ENCODE results near the gene NELFB. TPM values are rescaled to one million over a fixed set of nuclear protein-coding genes. Genes with fewer than 3 reads are reported as not detected.
A peak's percentile ranks its signal among the peaks of the same experiment; 100 is the strongest.
"Not testable (repeated sequence)": the region's sequence is repeated elsewhere in the genome, so short reads cannot be mapped to it uniquely, and the experiment has no call there.

Gene NELFB
- polyA plus RNA-seq, 4 donors: 34.7 to 62.5 (median 40.1) TPM

DNA sequence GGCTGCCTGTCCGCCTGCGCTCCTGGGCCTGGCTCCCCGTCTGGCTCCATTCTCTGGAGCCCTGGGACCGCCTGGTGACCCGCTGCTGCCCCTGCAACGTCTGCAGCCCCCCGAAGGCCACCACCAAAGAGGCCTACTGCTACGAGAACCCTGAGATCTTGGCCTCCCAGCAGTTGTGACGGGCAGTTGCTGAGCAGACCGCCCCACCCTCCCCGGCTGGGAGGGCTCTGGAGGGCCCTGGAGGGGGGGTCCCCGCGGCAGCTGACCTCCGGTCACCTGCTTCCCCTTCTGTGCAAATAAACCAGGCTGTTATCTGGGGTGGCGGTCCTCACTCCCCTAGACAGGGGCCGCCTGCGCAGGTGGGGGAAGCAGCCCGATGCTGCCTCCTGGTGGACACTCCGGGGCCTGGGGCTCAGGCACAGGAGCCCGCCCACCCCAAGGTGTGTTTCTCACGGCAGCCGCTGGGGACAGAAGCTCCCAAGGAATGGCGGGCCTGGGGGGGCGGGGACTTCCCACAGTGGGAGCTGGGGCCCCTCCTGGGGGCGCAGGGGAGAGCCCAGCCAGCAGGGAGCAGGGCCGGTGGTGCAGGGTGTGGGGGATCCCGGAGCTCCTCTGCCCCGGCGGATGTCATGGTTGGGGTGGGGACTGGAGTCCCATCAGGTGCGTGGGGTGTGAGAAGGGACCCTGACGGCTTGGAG is 18.7 kb upstream of the NELFB start:
- DNase-seq: peak; percentile 85 to 99
- H3K4me1 ChIP-seq (ENCODE audit: control insufficient read depth in 3 of 3, insufficient read depth in 2 of 3, low read depth in 1 of 3, low read length in 2 of 3): peaks cover 0 to 58% (median 3%) of the 10 kb centered on the region in 3 donors
- FAIRE-seq: no peak

DNA sequence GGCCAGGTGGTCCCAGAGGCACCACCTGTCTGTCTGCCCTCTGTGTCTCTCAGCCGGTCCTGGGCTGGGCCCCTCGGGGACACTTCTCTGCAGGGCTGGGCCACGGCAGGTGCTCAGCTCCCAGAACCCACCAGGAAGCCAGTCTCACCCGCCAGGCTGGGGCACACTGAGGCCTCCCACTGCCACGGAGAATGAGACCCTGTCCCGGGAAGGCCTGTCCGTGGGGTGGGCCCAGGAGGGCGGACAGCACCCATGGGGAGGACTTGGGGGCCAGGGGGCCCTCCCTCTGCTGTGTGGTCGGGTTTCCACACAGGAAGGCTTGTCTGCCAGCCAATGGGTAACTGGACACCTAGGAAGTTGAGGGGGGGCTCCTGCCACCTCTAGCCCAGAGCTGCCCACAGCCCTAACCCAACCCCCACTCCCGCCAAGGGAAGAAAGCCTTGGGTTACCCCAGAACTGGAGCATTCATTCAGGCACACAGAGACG is 18.1 kb upstream of the NELFB start:
- 25 to 35% (median 30%) methylated on average over 10 to 11 of the region's 11 CpGs for WGBS, 3 donors
- Histone ChIP-seq H3K36me3 (ENCODE audit: control insufficient read depth in 3 of 3, insufficient read depth in 2 of 3, low read depth in 1 of 3, low read length in 3 of 3) (peaks cover 0 to 51% (median under 1%) of the 10 kb centered on the region in 3 donors), H3K27me3 (ENCODE audit: control insufficient read depth in 3 of 3, insufficient read depth in 3 of 3, low read length in 3 of 3) (no peaks in the 10 kb centered on the region), H3K4me1 (ENCODE audit: control insufficient read depth in 3 of 3, insufficient read depth in 2 of 3, low read depth in 1 of 3, low read length in 2 of 3) (peaks cover 0 to 52% (median 3%) of the 10 kb centered on the region in 3 donors), H3K27ac (ENCODE audit: low read depth in 1 of 3, low read length in 2 of 3) (peak overlapping the region in 1 of 3 donors; percentile 76), H3K9me3 (ENCODE audit: control insufficient read depth in 2 of 2, insufficient read depth in 1 of 2, low read depth in 1 of 2, low read length in 1 of 2) (no peaks in the 10 kb centered on the region), H3K4me3 (ENCODE audit: low read depth in 1 of 3, low read length in 3 of 3) (peak overlapping the region in 1 of 3 donors; percentile 73)
- DNase-seq (no peak), FAIRE-seq (no peak)

More for the DNA sequence above, 18.7 kb upstream of the NELFB start:
- Histone ChIP-seq H3K27ac (ENCODE audit: low read depth in 1 of 3, low read length in 2 of 3) (peak overlapping the region in 1 of 3 donors; percentile 90), H3K9me3 (ENCODE audit: control insufficient read depth in 2 of 2, insufficient read depth in 1 of 2, low read depth in 1 of 2, low read length in 1 of 2) (no peaks in the 10 kb centered on the region), H3K27me3 (ENCODE audit: control insufficient read depth in 3 of 3, insufficient read depth in 3 of 3, low read length in 3 of 3) (no peaks in the 10 kb centered on the region), H3K36me3 (ENCODE audit: control insufficient read depth in 3 of 3, insufficient read depth in 2 of 3, low read depth in 1 of 3, low read length in 3 of 3) (peaks cover 0 to 53% (median 0%) of the 10 kb centered on the region in 3 donors), H3K4me3 (ENCODE audit: low read depth in 1 of 3, low read length in 3 of 3) (peak overlapping the region in 1 of 3 donors; percentile 73)
- 4 to 18% (median 9%) methylated on average over 19 to 31 of the region's 31 CpGs for WGBS, 3 donors

DNA sequence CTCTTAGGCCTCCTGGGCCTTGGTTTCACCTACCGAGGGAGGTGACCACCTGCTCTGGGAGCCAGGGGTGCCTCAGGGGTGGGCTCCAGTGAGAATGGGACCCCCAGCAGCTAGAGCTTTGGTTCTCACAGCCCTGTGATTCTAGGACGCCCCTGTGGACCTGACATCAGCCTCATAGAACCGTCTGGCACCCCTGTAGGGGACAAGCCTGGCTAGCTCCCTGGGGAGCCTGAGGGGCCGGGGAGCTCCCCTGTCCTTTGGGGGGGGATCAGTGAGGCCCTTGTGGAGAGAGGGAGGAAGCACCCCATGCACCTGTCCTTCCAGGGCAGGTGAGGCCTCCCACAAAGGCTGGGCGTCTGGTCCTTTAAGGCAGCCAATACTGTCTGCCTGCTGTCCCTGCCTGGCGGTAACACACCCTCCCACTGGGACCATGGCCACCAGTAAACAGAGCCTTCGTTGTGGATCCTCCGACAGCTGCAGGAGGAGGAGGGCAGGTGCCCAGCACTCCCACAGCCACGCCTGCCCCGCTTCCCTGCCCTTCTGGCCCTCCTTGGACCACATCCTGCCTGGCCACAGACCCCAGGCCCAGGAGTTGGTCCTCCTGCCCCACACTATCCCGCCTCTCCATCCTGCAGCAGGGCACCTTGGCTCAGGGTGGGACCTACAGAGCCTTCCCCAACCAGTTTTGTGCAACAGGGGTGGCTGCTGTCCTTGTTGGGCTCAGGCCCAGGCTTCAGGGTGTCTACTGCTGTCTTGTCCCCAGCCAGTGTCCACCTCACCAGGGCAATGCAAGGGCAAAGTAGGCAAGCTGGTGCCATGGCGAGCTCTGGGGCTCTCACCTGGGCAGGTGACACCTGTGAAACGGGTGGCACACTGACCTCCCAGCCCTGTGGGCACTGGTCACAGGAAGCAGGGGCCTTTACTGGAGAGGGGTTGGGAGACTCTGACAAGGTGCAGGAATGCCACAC is 17.1 kb upstream of the NELFB start:
- DNase-seq (peak; percentile 70 to 76), FAIRE-seq (no peak)
- Histone ChIP-seq H3K9me3 (ENCODE audit: control insufficient read depth in 2 of 2, insufficient read depth in 1 of 2, low read depth in 1 of 2, low read length in 1 of 2) (no peaks in the 10 kb centered on the region), H3K27me3 (ENCODE audit: control insufficient read depth in 3 of 3, insufficient read depth in 3 of 3, low read length in 3 of 3) (no peaks in the 10 kb centered on the region), H3K4me1 (ENCODE audit: control insufficient read depth in 3 of 3, insufficient read depth in 2 of 3, low read depth in 1 of 3, low read length in 2 of 3) (peaks cover 0 to 56% (median 7%) of the 10 kb centered on the region in 3 donors), H3K4me3 (ENCODE audit: low read depth in 1 of 3, low read length in 3 of 3) (no peak overlapping the region), H3K27ac (ENCODE audit: low read depth in 1 of 3, low read length in 2 of 3) (peak overlapping the region; percentile 27 to 76 (median 64)), H3K36me3 (ENCODE audit: control insufficient read depth in 3 of 3, insufficient read depth in 2 of 3, low read depth in 1 of 3, low read length in 3 of 3) (peaks cover 3 to 51% (median 6%) of the 10 kb centered on the region in 3 donors)
- 19 to 61% (median 43%) methylated on average over 13 of the region's 13 CpGs for WGBS, 3 donors

GRCh38 chr9:137239541-137240200 is 15.5 kb upstream of the NELFB start:
- not testable (repeated sequence) for DNase-seq; H3K9me3 ChIP-seq (ENCODE audit: control insufficient read depth in 2 of 2, insufficient read depth in 1 of 2, low read depth in 1 of 2, low read length in 1 of 2); FAIRE-seq; H3K27me3 ChIP-seq (ENCODE audit: control insufficient read depth in 3 of 3, insufficient read depth in 3 of 3, low read length in 3 of 3)
- Histone ChIP-seq H3K4me3 (ENCODE audit: low read depth in 1 of 3, low read length in 3 of 3) (peak overlapping the region; percentile 62 to 71 (median 65)), H3K36me3 (ENCODE audit: control insufficient read depth in 3 of 3, insufficient read depth in 2 of 3, low read depth in 1 of 3, low read length in 3 of 3) (peaks cover 4 to 50% (median 9%) of the 10 kb centered on the region in 3 donors), H3K4me1 (ENCODE audit: control insufficient read depth in 3 of 3, insufficient read depth in 2 of 3, low read depth in 1 of 3, low read length in 2 of 3) (peaks cover 0 to 67% (median 7%) of the 10 kb centered on the region in 3 donors), H3K27ac (ENCODE audit: low read depth in 1 of 3, low read length in 2 of 3) (peak overlapping the region; percentile 96 to 98 (median 98))
- 34 to 46% (median 40%) methylated on average over 23 to 27 of the region's 27 CpGs for WGBS, 3 donors

DNA sequence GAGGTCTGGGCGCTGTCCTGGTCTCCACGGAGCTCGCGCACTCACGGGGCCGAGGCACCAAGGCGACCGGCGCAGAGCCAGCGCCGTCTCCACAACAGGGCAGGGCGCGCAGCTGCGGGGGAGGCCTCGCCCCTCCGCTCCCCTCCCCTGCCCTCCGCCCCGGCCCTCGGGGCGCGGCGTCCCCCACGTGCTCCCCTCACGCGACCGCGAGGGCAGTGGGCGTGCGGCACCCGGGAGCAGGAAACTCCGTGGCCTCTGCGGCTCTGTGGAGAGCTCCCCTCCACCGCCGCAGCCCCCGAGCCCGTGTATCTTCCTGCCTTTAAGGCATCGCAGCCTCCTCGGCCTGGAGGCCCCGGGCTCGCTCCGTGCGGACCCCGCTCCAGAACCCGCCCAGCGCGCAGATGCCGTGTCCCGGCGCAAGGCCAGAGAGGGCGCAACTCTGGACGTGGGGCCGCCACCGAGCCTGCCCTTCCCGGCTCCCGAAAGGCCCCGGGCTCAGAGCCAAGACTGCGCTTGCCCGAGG is 14.7 kb upstream of the NELFB start:
- Histone ChIP-seq H3K4me3 (ENCODE audit: low read depth in 1 of 3, low read length in 3 of 3) (peak overlapping the region; percentile 62 to 71 (median 65)), H3K9me3 (ENCODE audit: control insufficient read depth in 2 of 2, insufficient read depth in 1 of 2, low read depth in 1 of 2, low read length in 1 of 2) (no peaks in the 10 kb centered on the region), H3K36me3 (ENCODE audit: control insufficient read depth in 3 of 3, insufficient read depth in 2 of 3, low read depth in 1 of 3, low read length in 3 of 3) (peaks cover 4 to 43% (median 9%) of the 10 kb centered on the region in 3 donors), H3K27ac (ENCODE audit: low read depth in 1 of 3, low read length in 2 of 3) (peak overlapping the region; percentile 96 to 98 (median 98)), H3K4me1 (ENCODE audit: control insufficient read depth in 3 of 3, insufficient read depth in 2 of 3, low read depth in 1 of 3, low read length in 2 of 3) (peaks cover 0 to 65% (median 7%) of the 10 kb centered on the region in 3 donors), H3K27me3 (ENCODE audit: control insufficient read depth in 3 of 3, insufficient read depth in 3 of 3, low read length in 3 of 3) (no peaks in the 10 kb centered on the region)
- FAIRE-seq: no peak
- 0% methylated on average over 42 to 58 of the region's 58 CpGs for WGBS, 3 donors
- DNase-seq: peak; percentile 75 to 93

GRCh38 chr9:137240841-137241489 is 14.2 kb upstream of the NELFB start, which contains the start of gene TUBB4B:
Gene TUBB4B, plus strand, starts transcription at chr9:137241287. Its CDS starts 74 bp downstream, at chr9:137241361.
- H3K27me3 ChIP-seq (ENCODE audit: control insufficient read depth in 3 of 3, insufficient read depth in 3 of 3, low read length in 3 of 3): no peaks in the 10 kb centered on the region
- H3K36me3 ChIP-seq (ENCODE audit: control insufficient read depth in 3 of 3, insufficient read depth in 2 of 3, low read depth in 1 of 3, low read length in 3 of 3): peaks cover 4 to 39% (median 9%) of the 10 kb centered on the region in 3 donors
- peak within 1 kb of the TSS; percentile 96 to 98 (median 98) for H3K27ac ChIP-seq (ENCODE audit: low read depth in 1 of 3, low read length in 2 of 3)
- no peaks in the 10 kb centered on the region for H3K9me3 ChIP-seq (ENCODE audit: control insufficient read depth in 2 of 2, insufficient read depth in 1 of 2, low read depth in 1 of 2, low read length in 1 of 2)
- FAIRE-seq (peak; percentile 39), DNase-seq (peak; percentile 99 to 100)
- H3K4me3 ChIP-seq (ENCODE audit: low read depth in 1 of 3, low read length in 3 of 3): peak within 1 kb of the TSS; percentile 88 to 96 (median 91)
- peaks cover 0 to 61% (median 7%) of the 10 kb centered on the region in 3 donors for H3K4me1 ChIP-seq (ENCODE audit: control insufficient read depth in 3 of 3, insufficient read depth in 2 of 3, low read depth in 1 of 3, low read length in 2 of 3)
- 0 to 1% (median 0%) methylated on average over 55 to 67 of the region's 67 CpGs for WGBS, 3 donors

- 0 to 2% (median 1%) methylated on average over 41 to 83 of the region's 83 CpGs for WGBS, 3 donors
- Histone ChIP-seq H3K4me1 (ENCODE audit: control insufficient read depth in 3 of 3, insufficient read depth in 2 of 3, low read depth in 1 of 3, low read length in 2 of 3) (peaks cover 0 to 58% (median 6%) of the 10 kb centered on the region in 3 donors), H3K27ac (ENCODE audit: low read depth in 1 of 3, low read length in 2 of 3) (peak overlapping the region; percentile 89 to 96 (median 92)), H3K4me3 (ENCODE audit: low read depth in 1 of 3, low read length in 3 of 3) (peak overlapping the region; percentile 88 to 96 (median 91)), H3K36me3 (ENCODE audit: control insufficient read depth in 3 of 3, insufficient read depth in 2 of 3, low read depth in 1 of 3, low read length in 3 of 3) (peaks cover 4 to 39% (median 9%) of the 10 kb centered on the region in 3 donors), H3K9me3 (ENCODE audit: control insufficient read depth in 2 of 2, insufficient read depth in 1 of 2, low read depth in 1 of 2, low read length in 1 of 2) (no peaks in the 10 kb centered on the region), H3K27me3 (ENCODE audit: control insufficient read depth in 3 of 3, insufficient read depth in 3 of 3, low read length in 3 of 3) (no peaks in the 10 kb centered on the region)
- DNase-seq (peak; percentile 75 to 76), FAIRE-seq (no peak)
Observed at GRCh38 chr9:137241490-137242268, 13.4 kb upstream of the NELFB start.

Data from small intestine (tissue), 7 donors.